Brain (organoid and tissue), 1 donor: ENCODE results near the gene HDDC2. TPM values are rescaled to one million over a fixed set of nuclear protein-coding genes. Genes with fewer than 3 reads are reported as not detected.

Experiments
- polyA plus RNA-seq: library from polyadenylated mRNA; stranded (reverse); fragments of 350-450 nt; fragmentation: Illumina TruSeq; extraction: RNeasy Lipid Tissue Mini Kit (QIAGEN cat#74804); gene quantifications from one replicate; pipeline ENCODE4 v1.2.3, GENCODE V29; 2015; ENCODE audit warnings: low read depth, low replicate concordance; ENCODE audit not compliant: insufficient read depth

HDDC2 gene
- polyA plus RNA-seq, 1 donor from 2014 or later = 67.1 TPM

Other genes starting within 250 kb of the HDDC2 start
- 33.9 TPM for gene TPD52L1, start 148.2 kb downstream of the HDDC2 start, polyA plus RNA-seq